Left lung (tissue), 10 donors: ENCODE measurements around the gene RPTOR. TPM values are rescaled to one million over a fixed set of nuclear protein-coding genes. Genes with fewer than 3 reads are reported as not detected.

ENCODE experiments used
- ATAC-seq: fragments of 200-7000 bp; cut with Tn5 transposase; one replicate; pipeline ENCODE4 v1.9.1; 2020; ENCODE audit warnings: moderate library complexity
- DNase-seq, 4 donors: peaks; one replicate each; pipeline ENCODE4 v3.0.0-alpha.2; 2013 to 2020
- H3K27ac ChIP-seq, 2 donors: fragments of 200-600 bp; sonication (generic) in 1 of 2; one replicate each; pipeline versions ENCODE4 v1.5.0 to v1.8.0; 2020 to 2021
- H3K27me3 ChIP-seq, 2 donors: fragments of 200-600 bp; sonication (generic) in 1 of 2; one replicate each; pipeline versions ENCODE4 v1.5.0 to v1.8.0; 2020 to 2021
- H3K36me3 ChIP-seq, 2 donors: fragments of 200-600 bp; sonication (generic) in 1 of 2; one replicate each; pipeline versions ENCODE4 v1.5.0 to v1.8.0; 2020 to 2021
- H3K4me1 ChIP-seq, 2 donors: fragments of 200-600 bp; one replicate each; pipeline ENCODE4 v1.8.0; 2021
- H3K4me3 ChIP-seq, 2 donors: fragments of 200-600 bp; sonication (generic) in 1 of 2; one replicate each; pipeline versions ENCODE4 v1.5.0 to v1.8.0; 2020 to 2021; ENCODE audit warnings: mild to moderate bottlenecking in 1 of 2
- H3K9me3 ChIP-seq, 2 donors: fragments of 200-600 bp; sonication (generic) in 1 of 2; one replicate each; pipeline versions ENCODE4 v1.5.0 to v1.8.0; 2020 to 2021
- intact Hi-C, 2 donors: fragments of 100-400 bp; cut with DNase I; formaldehyde crosslinking; loops; one replicate each; pipeline versions ENCODE4 v1.11.2 to v1.14.2; 2022
- polyA plus RNA-seq, 6 donors: library from polyadenylated mRNA; unstranded; fragments of 120-200 nt; gene quantifications; one replicate each; pipeline ENCODE4 v1.2.1, GENCODE V29; 2013; ENCODE audit not compliant: insufficient read length in 6 of 6
- total RNA-seq, 2 donors: library from RNA; stranded (reverse); fragmentation: NEBNext Ultra II Directional; extraction: Animal tissue kit (Norgen Biotek cat#: 25700); gene quantifications; one replicate each; pipeline ENCODE4 v1.2.1, GENCODE V29; 2021
- TF ChIP-seq, protein P1 (sequence below), 2 donors: fragments of 200-600 bp; sonication (generic) in 1 of 2; IDR thresholded peaks; one replicate each; pipeline versions ENCODE4 v1.5.0 to v1.8.0; 2021; ENCODE audit warnings: antibody characterized with exemption in 2 of 2
- donor health status: DM: no; HTN: yes; CAD: no.
- donor health status: DM: no; HTN: no; CAD: no.

RPTOR gene
- total and polyA plus RNA-seq, 8 donors, result 14.2 to 39.2 (median 20.7) TPM

DNA sequence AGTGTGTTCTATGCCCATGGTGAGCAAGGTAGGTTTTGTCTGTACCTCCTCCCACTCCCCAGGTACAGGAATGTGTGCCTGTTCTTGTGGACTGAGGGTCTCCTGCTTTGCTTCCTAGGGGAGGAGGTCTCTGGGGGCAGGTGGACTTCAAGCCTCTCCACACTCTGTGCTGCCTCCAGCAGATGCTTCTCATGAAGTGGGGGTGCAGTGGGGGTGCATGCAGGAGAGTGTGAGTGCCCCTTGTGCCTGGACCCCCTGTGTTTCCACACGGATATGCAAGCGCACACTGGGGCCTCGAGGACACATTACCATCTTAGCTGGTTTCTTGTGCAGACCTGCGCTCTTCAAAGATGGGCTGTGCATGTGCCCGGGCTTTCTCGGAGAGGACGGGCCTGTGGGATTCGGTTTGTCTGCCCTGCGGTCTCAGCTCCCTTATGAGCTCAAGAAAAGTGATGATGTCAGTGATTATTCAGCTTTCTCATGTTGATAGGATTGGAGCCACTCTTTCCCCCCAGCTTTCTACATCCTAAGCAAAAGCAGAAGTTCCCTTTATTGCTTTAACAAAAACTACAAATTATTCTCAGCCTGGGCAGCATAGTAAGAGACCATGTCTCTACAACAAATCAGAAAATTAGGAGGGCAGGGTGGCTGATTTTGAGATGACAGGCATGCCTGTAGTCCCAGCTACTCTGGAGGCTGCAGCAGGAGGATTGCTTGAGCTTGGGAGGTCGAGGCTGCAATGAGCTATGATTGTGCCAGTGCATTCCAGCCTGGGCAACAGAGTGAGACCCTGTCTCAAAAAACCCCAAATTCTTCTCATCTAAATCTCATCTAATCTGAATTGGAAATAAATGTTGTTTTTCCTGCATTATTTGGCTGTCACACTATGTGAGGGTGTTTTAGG, 86.8 kb downstream of the RPTOR start:
- DNase-seq, result no peak
- no peaks in the 10 kb centered on the region for H3K4me1 ChIP-seq
- H3K9me3 ChIP-seq, result no peaks in the 10 kb centered on the region
- intact Hi-C loops, result no loop called here
- no peak overlapping the region for H3K4me3 ChIP-seq
- no peaks in the 10 kb centered on the region for H3K27me3 ChIP-seq
- peaks cover 0 to 12% of the 10 kb centered on the region in 2 donors for H3K36me3 ChIP-seq
- H3K27ac ChIP-seq, result no peak overlapping the region
- no peak for ATAC-seq
- TF ChIP-seq, protein P1, sequence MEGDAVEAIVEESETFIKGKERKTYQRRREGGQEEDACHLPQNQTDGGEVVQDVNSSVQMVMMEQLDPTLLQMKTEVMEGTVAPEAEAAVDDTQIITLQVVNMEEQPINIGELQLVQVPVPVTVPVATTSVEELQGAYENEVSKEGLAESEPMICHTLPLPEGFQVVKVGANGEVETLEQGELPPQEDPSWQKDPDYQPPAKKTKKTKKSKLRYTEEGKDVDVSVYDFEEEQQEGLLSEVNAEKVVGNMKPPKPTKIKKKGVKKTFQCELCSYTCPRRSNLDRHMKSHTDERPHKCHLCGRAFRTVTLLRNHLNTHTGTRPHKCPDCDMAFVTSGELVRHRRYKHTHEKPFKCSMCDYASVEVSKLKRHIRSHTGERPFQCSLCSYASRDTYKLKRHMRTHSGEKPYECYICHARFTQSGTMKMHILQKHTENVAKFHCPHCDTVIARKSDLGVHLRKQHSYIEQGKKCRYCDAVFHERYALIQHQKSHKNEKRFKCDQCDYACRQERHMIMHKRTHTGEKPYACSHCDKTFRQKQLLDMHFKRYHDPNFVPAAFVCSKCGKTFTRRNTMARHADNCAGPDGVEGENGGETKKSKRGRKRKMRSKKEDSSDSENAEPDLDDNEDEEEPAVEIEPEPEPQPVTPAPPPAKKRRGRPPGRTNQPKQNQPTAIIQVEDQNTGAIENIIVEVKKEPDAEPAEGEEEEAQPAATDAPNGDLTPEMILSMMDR (IDR thresholded peaks at IDR 0.05), result no peak

DNA sequence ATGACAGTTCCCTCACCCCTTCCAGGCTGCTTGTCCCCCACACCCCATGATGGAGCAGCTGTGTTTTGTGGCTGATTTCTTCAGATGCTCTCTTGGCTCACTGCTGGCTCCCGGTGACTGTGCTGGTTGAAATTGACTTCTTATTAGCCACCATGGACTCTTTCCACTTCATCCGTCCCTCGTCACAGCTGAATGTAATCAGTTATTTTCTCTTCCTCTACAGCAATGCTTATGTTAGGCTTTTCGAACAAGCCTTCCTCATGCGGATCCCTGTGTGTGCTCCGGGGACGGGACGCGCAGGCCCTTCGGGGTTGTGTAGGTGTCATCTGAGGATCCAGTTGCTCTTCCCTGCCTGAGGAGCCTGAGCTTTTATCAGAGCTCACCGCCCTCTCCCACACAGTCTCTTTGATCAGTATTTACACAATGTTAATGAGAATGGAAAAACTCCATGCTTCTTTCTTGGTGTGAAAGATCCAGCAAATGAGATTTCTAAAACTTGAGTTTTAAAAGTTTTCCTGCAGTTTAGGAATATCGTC, 87.5 kb downstream of the RPTOR start:
- no peak for ATAC-seq
- TF ChIP-seq, protein P1 (IDR thresholded peaks at IDR 0.05), result no peak
- Histone ChIP-seq H3K9me3 (no peaks in the 10 kb centered on the region), H3K27ac (no peak overlapping the region), H3K27me3 (no peaks in the 10 kb centered on the region), H3K4me3 (no peak overlapping the region), H3K36me3 (peaks cover 0 to 7% of the 10 kb centered on the region in 2 donors), H3K4me1 (no peaks in the 10 kb centered on the region)
- intact Hi-C loops, result no loop called here
- no peak for DNase-seq

DNA sequence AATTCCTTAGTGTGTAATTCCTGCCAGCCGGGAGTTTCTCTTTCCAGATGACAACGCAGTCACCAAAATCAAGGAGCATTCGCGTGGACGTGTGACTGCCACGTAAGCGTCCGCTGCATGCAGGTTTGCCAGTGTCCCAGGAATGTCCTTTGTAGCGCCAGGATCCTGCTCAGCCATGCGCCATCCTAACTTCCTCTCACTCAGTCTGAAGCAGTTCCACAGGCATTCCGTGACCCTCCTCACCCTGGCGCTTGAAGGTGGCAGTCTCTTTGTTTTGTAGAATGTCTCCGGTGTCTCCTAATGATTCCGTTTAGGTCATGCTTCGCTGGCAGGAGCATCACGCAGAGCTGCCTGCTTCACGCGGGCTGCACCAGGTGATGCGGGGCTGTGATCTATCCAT, 88.6 kb downstream of the RPTOR start:
- Histone ChIP-seq H3K27me3 (no peaks in the 10 kb centered on the region), H3K36me3 (no peaks in the 10 kb centered on the region), H3K4me1 (no peaks in the 10 kb centered on the region), H3K9me3 (no peaks in the 10 kb centered on the region), H3K4me3 (no peak overlapping the region), H3K27ac (no peak overlapping the region)
- no peak for ATAC-seq
- intact Hi-C loops, result no loop called here
- TF ChIP-seq, protein P1 (IDR thresholded peaks at IDR 0.05), result no peak
- no peak for DNase-seq

DNA sequence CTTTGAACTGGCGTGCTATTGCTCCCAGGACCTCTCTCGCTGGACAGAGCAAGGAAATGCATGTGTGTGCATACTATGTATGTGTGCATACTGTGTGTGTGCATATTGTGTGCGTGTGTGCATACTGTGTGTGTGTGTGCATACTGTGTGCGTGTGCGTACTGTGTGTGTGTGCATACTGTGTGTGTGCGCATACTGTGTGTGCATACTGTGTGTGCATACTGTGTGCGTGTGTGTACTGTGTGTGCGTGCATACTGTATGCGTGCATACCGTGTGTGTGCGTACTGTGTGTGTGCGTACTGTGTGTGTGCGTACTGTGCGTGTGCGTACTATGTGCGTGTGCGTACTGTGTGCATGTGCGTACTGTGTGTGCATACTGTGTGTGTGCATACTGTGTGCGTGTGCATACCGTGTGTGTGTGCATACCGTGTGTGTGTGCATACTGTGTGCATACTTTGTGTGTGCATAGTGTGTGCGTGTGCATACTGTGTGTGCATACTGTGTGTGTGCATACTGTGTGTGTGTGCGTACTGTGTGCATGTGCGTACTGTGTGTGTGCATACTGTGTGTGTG, 89.4 kb downstream of the RPTOR start:
- no peaks in the 10 kb centered on the region for H3K4me1 ChIP-seq
- H3K27ac ChIP-seq, result no peak overlapping the region
- H3K36me3 ChIP-seq, result no peaks in the 10 kb centered on the region
- ATAC-seq (no peak), DNase-seq (no peak)
- no peak overlapping the region for H3K4me3 ChIP-seq
- no peaks in the 10 kb centered on the region for H3K27me3 ChIP-seq
- intact Hi-C loops, result no loop called here
- TF ChIP-seq, protein P1 (IDR thresholded peaks at IDR 0.05), result no peak
- no peaks in the 10 kb centered on the region for H3K9me3 ChIP-seq

DNA sequence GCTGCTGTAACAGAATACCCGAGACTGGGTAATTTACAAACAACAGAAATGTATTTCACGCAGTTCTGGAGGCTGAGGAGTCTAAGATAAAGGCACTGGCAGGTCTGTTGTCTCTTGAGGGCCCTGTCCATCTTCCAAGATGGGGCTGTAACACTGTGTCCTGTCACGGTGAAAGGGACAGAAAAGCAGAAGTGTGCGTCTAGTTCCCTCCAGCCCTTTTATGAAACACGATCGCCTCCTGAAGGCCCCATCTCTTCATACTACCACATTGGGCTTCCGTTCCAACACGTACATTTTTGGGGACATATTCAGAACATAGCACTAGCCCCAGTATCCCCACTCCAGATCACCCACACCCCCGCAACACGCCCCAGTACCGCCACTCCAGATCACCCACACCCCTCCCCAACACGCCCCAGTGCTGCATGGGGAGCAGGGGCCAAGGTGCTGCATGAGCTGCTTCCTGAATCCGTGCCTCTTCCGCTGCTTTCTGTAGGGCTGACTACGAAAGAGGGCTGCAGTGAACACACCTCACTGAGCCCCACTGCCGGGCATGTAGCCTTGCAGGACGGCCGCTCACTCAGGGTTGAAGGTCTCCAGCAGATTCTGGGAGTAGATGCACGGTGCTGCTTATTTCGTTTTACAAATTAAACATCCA, 91.9 kb downstream of the RPTOR start:
- no peak for DNase-seq
- Histone ChIP-seq H3K4me1 (no peaks in the 10 kb centered on the region), H3K27me3 (no peaks in the 10 kb centered on the region), H3K36me3 (no peaks in the 10 kb centered on the region), H3K27ac (no peak overlapping the region), H3K9me3 (no peaks in the 10 kb centered on the region), H3K4me3 (no peak overlapping the region)
- TF ChIP-seq, protein P1 (IDR thresholded peaks at IDR 0.05), result no peak
- ATAC-seq, result no peak
- intact Hi-C loops, result no loop called here
